GM12874 (cell line): ENCODE data around the gene RARG.

ENCODE experiments used
- TF ChIP-seq, protein P1 (sequence below): IDR thresholded peaks from 2 replicates; pipeline ENCODE4 v1.5.1; 2011; ENCODE audit warnings: low read depth, mild to moderate bottlenecking, control low read depth, low read length, moderate library complexity; ENCODE audit not compliant: insufficient read depth

Gene RARG

DNA sequence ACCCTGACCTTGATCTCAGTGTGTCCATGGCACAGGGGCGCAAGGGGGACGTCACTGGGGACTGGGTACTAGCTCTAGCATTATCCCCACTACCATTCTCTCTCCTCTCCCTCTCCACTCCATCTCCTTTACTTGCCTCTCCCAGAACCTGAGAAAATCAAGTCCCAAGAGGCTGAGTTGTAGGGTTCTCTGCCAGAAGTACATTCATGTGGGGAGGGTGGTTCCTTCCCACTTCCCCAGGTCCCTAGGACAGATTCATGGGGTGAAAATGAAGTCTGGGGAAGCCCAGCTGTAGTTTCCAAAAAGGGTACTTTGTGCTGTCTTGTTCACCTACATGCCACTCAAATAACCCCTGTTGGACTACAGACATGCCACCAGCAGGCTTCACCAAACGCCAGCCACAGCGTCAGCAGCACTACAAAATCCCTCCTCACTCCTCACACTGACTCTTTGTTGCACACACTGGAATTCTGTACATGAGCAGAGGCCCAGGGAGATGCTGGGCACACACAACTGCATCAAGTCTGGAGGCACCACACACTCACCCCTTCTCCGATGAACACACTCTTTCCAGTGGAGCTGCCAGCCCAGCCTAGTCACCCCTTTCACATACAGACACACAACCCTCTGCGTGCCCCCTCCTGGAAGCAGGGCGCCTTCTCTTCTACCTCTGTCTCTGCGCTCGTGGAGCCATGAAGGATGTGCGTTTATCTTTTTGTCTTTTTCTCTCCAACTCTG is 6.9 kb downstream of the RARG start:
- TF ChIP-seq, protein P1, sequence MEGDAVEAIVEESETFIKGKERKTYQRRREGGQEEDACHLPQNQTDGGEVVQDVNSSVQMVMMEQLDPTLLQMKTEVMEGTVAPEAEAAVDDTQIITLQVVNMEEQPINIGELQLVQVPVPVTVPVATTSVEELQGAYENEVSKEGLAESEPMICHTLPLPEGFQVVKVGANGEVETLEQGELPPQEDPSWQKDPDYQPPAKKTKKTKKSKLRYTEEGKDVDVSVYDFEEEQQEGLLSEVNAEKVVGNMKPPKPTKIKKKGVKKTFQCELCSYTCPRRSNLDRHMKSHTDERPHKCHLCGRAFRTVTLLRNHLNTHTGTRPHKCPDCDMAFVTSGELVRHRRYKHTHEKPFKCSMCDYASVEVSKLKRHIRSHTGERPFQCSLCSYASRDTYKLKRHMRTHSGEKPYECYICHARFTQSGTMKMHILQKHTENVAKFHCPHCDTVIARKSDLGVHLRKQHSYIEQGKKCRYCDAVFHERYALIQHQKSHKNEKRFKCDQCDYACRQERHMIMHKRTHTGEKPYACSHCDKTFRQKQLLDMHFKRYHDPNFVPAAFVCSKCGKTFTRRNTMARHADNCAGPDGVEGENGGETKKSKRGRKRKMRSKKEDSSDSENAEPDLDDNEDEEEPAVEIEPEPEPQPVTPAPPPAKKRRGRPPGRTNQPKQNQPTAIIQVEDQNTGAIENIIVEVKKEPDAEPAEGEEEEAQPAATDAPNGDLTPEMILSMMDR = no peak

DNA sequence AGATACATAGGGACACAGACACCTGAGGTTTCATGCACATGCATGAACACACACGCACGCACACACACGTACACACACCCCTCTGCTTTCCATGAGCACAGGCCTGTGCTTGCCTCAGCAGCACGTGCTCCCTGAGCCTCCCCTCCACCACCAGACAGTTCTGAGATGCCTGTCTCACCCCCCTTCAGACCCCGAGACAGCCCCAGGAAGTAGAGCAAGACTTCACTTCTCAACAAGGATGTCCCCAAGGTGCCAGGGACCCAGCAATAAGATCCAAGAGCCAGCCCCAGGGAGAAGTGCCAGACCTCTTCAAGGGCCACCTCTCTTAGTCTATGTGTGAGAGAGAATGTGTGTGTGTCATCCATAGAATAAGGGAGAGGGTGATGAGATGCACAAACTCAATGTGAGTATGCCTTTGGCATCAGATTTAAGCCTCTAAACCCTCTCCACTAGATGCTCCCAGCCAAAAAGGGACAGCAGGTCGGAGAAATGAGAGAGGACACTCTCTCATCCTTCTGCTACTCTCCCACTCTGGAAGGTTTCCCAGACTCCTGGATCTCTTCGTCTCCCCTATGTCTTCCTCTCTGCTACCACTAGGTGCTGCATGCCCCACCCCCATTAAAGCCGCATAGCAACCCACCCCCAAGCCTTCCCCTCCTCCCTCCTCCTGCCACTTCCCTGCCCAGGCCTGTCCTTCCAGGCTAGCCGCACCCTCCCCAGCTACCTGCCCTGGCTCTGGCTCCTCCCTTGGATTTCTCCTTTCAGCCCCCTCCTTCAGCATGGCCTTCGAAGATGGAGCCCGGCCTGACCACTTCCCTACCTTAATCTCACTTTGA is 7.7 kb downstream of the RARG start:
- TF ChIP-seq, protein P1 = peak; percentile 12; the same call in 1 of the 2 replicates

- TF ChIP-seq, protein P1 = no peak
Observed at GRCh38 chr12:53223389-53224060, 8.5 kb downstream of the RARG start.

DNA sequence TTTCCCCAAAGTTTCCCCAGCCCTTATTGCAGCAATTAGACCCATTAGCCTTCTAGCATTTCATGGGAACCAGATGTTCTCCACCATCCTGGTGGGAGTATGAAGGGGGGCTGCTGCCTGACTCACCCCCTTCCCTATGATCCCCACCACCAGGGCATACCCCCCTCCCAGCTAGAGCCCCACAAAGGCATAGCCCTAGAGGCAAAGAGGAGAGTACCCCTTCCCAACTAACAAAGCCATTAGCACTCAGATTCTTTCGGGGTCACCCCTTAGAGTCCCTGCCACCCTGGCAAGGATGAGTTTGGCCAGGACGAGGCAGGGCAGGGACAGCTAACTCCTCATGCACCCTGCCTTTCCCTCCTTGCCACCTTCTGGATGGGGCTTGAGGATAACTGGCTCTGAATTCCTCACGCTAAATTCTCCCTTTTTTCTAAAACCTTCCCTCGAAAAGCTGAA is 9.2 kb downstream of the RARG start:
- TF ChIP-seq, protein P1 = no peak

DNA sequence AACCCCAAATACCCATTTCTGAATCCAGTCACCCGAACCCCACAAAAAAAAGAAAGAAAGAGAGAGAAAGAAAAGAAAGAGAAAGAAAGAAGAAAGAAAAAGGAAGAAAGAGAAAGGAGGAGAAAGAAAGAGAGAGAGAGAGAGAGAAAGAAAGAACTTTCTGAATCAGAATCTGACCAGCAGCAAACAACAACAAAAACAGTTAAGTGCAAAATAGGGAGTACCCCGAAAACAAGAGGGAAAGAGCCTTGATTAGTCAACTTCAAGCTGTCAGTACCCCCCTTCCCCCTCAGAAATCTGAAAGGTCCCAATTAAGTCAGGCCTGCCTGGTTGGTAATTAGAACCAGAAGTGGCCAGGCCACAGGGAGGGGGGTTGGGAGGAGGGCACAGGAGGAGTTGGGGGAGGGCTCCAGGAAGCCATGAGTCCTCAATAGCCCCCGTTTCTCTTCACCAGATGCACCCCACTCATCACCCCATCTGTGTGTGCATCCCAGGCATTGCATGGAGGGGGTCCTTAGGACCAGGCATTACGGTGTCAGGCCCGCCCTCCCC is 9.8 kb downstream of the RARG start:
- TF ChIP-seq, protein P1 = no peak

GRCh38 chr12:53221203-53222080 is 10.6 kb downstream of the RARG start:
- TF ChIP-seq, protein P1 = peak; percentile 48
